Testis (tissue), 3 donors: ENCODE results near the gene EEF1G. TPM values are rescaled to one million over a fixed set of nuclear protein-coding genes. Genes with fewer than 3 reads are reported as not detected.

Experiments used
- DNase-seq: peaks from one replicate; pipeline ENCODE4 v3.0.0-alpha.2; 2019
- H3K27ac ChIP-seq, 2 donors: fragments of 200-600 bp; sonication (generic); one replicate each; pipeline ENCODE4 v1.5.1; 2019
- H3K27me3 ChIP-seq: fragments of 200-600 bp; sonication (generic); one replicate; pipeline ENCODE4 v1.5.1; 2019
- H3K36me3 ChIP-seq: fragments of 200-600 bp; sonication (generic); one replicate; pipeline ENCODE4 v1.5.1; 2017; ENCODE audit warnings: low read depth; ENCODE audit errors: missing control alignments
- H3K4me1 ChIP-seq: fragments of 200-600 bp; sonication (generic); one replicate; pipeline ENCODE4 v1.5.1; 2019
- H3K4me3 ChIP-seq, 2 donors: fragments of 200-600 bp; sonication (generic); one replicate each; pipeline ENCODE4 v1.5.1; 2017 to 2019
- H3K9me3 ChIP-seq: fragments of 200-600 bp; sonication (generic); one replicate; pipeline ENCODE4 v1.5.1; 2017
- POLR2A ChIP-seq: fragments of 450-650 bp; IDR thresholded peaks from one replicate; pipeline ENCODE4 v1.6.1; 2017; ENCODE audit warnings: antibody characterized with exemption, mild to moderate bottlenecking, moderate library complexity
- WGBS, 2 donors: methylation state at CpG; one replicate each; pipeline ENCODE4 v1.1.5; 2018; 5-methylcytosine and 5-hydroxymethylcytosine counted together
- intact Hi-C: fragments of 100-400 bp; cut with DNase I; formaldehyde crosslinking; loops from one replicate; pipeline ENCODE4 v1.15.1; 2023; ENCODE audit warnings: low total_unique reads
- polyA plus RNA-seq: library from polyadenylated mRNA; stranded (reverse); fragments of 350-450 nt; fragmentation: Illumina TruSeq; extraction: RNeasy Lipid Tissue Mini Kit (QIAGEN cat#74804); gene quantifications from one replicate; pipeline ENCODE4 v1.2.3, GENCODE V29; 2014; ENCODE audit warnings: low read depth, low replicate concordance; ENCODE audit not compliant: insufficient read depth
- total RNA-seq, 2 donors: library from RNA; depleted of rRNA; stranded (reverse); fragments of >200 nt; gene quantifications; one replicate each; pipeline ENCODE4 v1.2.3, GENCODE V29; 2016
- TF ChIP-seq, protein P1 (sequence below), 3 experiments: fragments of 450-650 bp in 2 of 3; fragments of 200-600 bp in 1 of 3; sonication (generic) in 1 of 3; IDR thresholded peaks; one replicate each; pipeline ENCODE4 v1.5.1; 2016 to 2019; ENCODE audit warnings: antibody characterized with exemption in 3 of 3, mild to moderate bottlenecking in 2 of 3, moderate library complexity in 1 of 3

Gene EEF1G
- total and polyA plus RNA-seq, 3 donors from 2014 or later, result 607 to 1,165 (median 868) TPM

DNA sequence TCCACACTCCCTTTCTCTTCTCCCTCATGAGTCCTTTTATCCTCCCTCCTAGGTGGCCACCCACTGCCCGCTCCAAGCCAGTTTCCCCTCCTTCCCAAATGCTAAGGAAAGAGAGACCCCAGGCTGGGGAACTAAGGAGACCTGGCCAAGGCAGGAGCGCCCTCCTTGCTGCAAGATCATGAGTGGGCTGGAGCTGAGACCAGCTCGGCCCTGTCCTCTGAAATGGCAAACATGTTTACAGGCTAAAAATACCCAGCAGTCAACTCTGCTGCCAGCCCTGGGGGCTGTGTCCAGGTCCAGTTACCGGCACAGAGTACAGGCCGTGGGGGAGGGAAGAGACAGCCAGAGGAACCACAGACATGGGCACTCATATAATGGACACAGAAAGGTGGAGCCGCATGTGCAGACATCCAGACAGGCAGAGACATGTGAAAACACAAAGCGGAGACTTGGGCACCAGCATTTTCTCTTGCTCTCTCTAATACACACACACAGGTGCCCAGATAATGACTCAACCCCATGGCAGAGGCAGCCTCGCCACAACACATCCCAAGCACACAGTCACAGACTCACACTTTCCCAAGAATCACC lies 25.9 kb downstream of the EEF1G start:
- intact Hi-C loops, result loop anchor here (10.0 kb wide), 1 partner anchor 153 kb away; no protein-coding TSS in a partner anchor
- H3K9me3 ChIP-seq, result no peaks in the 10 kb centered on the region
- peak overlapping the region in 1 of 2 donors; percentile 86 for H3K4me3 ChIP-seq
- peak overlapping the region; percentile 84 to 95 for H3K27ac ChIP-seq
- no peaks in the 10 kb centered on the region for H3K27me3 ChIP-seq
- H3K4me1 ChIP-seq, result peaks cover 44% of the 10 kb centered on the region
- DNase-seq, result no peak
- WGBS, 2 donors, result 20 to 37% methylated on average over 8 of the region's 8 CpGs
- TF ChIP-seq, protein P1, sequence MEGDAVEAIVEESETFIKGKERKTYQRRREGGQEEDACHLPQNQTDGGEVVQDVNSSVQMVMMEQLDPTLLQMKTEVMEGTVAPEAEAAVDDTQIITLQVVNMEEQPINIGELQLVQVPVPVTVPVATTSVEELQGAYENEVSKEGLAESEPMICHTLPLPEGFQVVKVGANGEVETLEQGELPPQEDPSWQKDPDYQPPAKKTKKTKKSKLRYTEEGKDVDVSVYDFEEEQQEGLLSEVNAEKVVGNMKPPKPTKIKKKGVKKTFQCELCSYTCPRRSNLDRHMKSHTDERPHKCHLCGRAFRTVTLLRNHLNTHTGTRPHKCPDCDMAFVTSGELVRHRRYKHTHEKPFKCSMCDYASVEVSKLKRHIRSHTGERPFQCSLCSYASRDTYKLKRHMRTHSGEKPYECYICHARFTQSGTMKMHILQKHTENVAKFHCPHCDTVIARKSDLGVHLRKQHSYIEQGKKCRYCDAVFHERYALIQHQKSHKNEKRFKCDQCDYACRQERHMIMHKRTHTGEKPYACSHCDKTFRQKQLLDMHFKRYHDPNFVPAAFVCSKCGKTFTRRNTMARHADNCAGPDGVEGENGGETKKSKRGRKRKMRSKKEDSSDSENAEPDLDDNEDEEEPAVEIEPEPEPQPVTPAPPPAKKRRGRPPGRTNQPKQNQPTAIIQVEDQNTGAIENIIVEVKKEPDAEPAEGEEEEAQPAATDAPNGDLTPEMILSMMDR (IDR thresholded peaks at IDR 0.05), result no peak
- TF ChIP-seq POLR2A, result no peak
- no peaks in the 10 kb centered on the region for H3K36me3 ChIP-seq

DNA sequence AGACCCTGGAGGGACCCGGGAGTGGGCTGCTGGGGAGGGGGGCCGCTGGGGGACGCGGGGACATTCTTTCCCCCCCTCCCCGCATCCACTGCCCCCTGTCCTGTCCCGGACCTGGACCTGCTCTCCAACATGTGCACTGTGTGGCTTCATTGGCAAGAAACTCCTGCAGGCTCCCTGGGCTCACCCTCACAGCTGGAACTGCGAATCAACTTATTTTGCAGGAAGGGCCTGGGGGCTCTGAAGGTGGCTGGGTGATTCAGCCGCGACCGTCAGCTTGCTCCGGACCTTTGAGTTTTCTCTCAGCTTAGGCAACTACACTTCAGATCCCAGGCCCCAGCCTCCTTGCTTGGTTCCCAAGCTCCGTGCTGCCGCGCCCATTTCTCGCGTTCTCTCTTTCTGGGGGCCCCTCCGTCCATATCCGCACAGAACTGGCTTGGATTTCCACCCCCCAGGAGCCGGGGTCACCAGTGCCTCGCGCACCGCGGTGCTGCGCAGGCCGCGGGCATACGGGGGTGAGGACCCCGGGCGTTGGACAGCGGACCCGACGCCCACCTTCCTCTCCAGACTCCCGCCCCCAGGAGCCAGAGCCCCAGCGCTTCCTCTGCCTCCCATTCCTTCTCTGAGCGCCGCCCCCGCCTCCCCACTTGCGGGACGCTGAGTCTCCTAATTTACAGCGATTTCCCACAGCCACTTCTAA lies 26.6 kb downstream of the EEF1G start:
- intact Hi-C loops, result loop anchor here (10.0 kb wide), 1 partner anchor 152 kb away; no protein-coding TSS in a partner anchor
- no peaks in the 10 kb centered on the region for H3K9me3 ChIP-seq
- no peak for TF ChIP-seq POLR2A
- TF ChIP-seq, protein P1 (IDR thresholded peaks at IDR 0.05), result no peak
- peak overlapping the region; percentile 86 to 93 for H3K4me3 ChIP-seq
- no peaks in the 10 kb centered on the region for H3K36me3 ChIP-seq
- no peaks in the 10 kb centered on the region for H3K27me3 ChIP-seq
- peak; percentile 47 for DNase-seq
- peaks cover 44% of the 10 kb centered on the region for H3K4me1 ChIP-seq
- H3K27ac ChIP-seq, result peak overlapping the region; percentile 84 to 95
- 5 to 8% methylated on average over 20 to 38 of the region's 40 CpGs for WGBS, 2 donors

DNA sequence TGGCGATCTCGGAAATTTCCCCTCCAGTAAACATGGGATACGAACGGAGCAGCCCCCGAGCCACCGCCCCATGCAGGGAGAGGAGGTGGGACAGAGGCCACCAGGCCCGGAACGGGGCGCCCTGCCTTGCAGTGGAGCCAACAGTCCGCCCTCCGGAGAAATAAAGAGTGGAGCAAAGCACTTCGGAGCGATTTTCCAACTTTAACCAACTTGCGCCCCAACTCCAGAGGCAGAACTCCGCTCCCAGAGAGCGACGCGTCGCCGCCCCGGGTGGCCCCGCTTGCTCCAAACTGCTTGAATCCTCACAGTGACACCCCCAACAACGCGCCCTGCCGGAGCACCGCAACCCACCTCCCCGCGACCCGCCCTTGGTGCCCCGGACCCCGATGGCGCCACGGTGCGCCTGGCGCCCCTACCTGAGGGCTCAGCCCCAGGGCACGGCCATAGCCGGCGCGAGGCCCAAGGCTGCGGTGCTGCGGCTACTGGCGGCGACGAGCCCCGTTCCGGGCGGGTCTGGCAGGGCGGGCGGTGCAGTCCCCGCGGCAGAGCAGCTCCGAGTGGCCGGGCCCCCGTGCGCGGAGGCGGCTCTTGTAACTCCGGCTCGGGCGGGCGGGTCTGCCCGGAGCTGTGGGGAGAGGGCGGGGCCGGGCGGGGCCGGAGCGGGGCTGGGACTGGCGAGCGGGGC lies 27.3 kb downstream of the EEF1G start, which contains the start of gene AHNAK:
Gene AHNAK, minus strand, starts transcription at position 563 of the 685 bp plus-strand sequence. CDS start 10,708 bp downstream, outside the sequence.
- intact Hi-C loops, result loop anchor here (10.0 kb wide), 1 partner anchor 152 kb away; no protein-coding TSS in a partner anchor
- DNase-seq, result peak; percentile 85
- 0 to 2% methylated on average over 23 to 62 of the region's 69 CpGs for whole genome bisulfite sequencing, 2 donors
- Histone ChIP-seq H3K36me3 (no peaks in the 10 kb centered on the region), H3K27me3 (no peaks in the 10 kb centered on the region), H3K27ac (peak within 1 kb of the TSS; percentile 84 to 95), H3K4me3 (peak within 1 kb of the TSS; percentile 86 to 93), H3K9me3 (no peaks in the 10 kb centered on the region), H3K4me1 (peaks cover 45% of the 10 kb centered on the region)
- peak; percentile 33 for TF ChIP-seq POLR2A
- TF ChIP-seq, protein P1 (IDR thresholded peaks at IDR 0.05), result no peak

DNA sequence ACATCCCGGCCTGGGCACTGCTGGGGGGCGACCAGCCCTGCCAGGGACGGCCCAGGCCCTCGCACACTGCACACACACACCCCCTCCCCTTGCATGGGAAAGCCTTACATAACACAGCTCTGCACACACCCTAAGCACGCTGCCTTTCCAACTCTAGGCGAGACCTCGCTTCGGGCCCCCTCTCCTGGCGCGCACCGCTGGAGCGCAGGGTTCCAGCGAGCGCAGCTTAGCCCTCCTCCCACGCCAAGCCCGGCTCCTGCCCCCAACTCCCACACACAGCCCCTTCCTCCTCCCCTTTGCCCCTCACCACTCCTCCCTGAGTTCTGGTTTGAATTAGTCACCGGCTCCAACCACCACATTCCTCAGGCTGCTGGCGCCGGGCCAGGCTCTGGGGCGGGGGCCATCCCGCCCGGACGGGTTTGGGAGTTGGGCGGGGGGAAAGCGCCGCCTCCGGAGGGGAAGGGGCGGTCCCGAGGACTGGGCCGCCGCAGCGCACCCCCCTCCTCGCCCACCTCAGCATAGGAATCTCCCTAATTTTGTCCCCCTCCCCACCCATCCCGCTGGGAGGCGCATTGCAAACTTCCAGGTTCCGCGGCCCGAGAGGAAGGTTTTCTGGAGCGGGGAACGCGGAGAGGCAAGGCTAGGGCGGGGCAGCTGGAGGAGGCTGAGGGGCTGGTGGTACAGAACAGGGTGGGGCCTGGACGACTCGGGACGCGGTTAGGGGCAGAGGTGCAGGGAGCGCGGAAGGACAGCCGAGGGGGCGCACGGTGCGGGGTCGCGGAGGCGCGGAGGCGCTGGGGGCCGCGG lies 28.1 kb downstream of the EEF1G start:
- peak; percentile 82 for DNase-seq
- WGBS, 2 donors, result 1% methylated on average over 44 to 59 of the region's 59 CpGs
- H3K27ac ChIP-seq, result peak overlapping the region; percentile 84 to 95
- TF ChIP-seq POLR2A, result no peak
- TF ChIP-seq, protein P1 (IDR thresholded peaks at IDR 0.05), result no peak
- H3K27me3 ChIP-seq, result no peaks in the 10 kb centered on the region
- H3K4me3 ChIP-seq, result peak overlapping the region; percentile 86 to 93
- intact Hi-C loops, result loop anchor here (10.0 kb wide), 1 partner anchor 151 kb away; no protein-coding TSS in a partner anchor
- H3K36me3 ChIP-seq, result no peaks in the 10 kb centered on the region
- no peaks in the 10 kb centered on the region for H3K9me3 ChIP-seq
- H3K4me1 ChIP-seq, result peaks cover 51% of the 10 kb centered on the region
